GM23338 (cell line): ENCODE results near the gene DHRS3. TPM values are rescaled to one million over a fixed set of nuclear protein-coding genes. Genes with fewer than 3 reads are reported as not detected.
"Not testable (repeated sequence)": the region's sequence is repeated elsewhere in the genome, so short reads cannot be mapped to it uniquely, and the experiment has no call there.

ENCODE experiments used
- ATAC-seq: fragments of 200-7000 bp; cut with Tn5 transposase; 3 replicates; pipeline ENCODE4 v1.9.1; 2020
- DNase-seq: peaks from one replicate; pipeline ENCODE4 v3.0.0-alpha.2; 2015; ENCODE audit warnings: low spot score
- H2AFZ ChIP-seq: fragments of 200-600 bp; sonication (generic); 2 replicates; pipeline ENCODE4 v1.8.0; 2016; ENCODE audit warnings: antibody characterized with exemption, mild to moderate bottlenecking, moderate library complexity
- H3F3A ChIP-seq: fragments of 200-600 bp; sonication (generic); replicated peaks from 2 replicates; pipeline ENCODE4 v1.8.0; 2017; ENCODE audit warnings: antibody characterized with exemption, mixed run types, low read depth
- H3K27ac ChIP-seq: fragments of 200-600 bp; sonication (generic); 2 replicates; pipeline ENCODE4 v1.6.1; 2016; ENCODE audit warnings: low read depth
- H3K27me3 ChIP-seq: fragments of 200-600 bp; sonication (generic); 2 replicates; pipeline ENCODE4 v1.8.0; 2016; ENCODE audit warnings: mild to moderate bottlenecking, mixed run types, moderate library complexity; ENCODE audit not compliant: insufficient read depth
- H3K36me3 ChIP-seq: fragments of 200-600 bp; sonication (generic); 2 replicates; pipeline ENCODE4 v1.8.0; 2016; ENCODE audit warnings: mild to moderate bottlenecking; ENCODE audit not compliant: insufficient read depth
- H3K4me1 ChIP-seq: fragments of 200-600 bp; sonication (generic); 2 replicates; pipeline ENCODE4 v1.8.0; 2016; ENCODE audit warnings: mild to moderate bottlenecking, moderate library complexity; ENCODE audit not compliant: insufficient read depth
- H3K4me2 ChIP-seq: fragments of 200-600 bp; sonication (generic); 2 replicates; pipeline ENCODE4 v1.7.1; 2017; ENCODE audit warnings: mixed run types
- H3K4me3 ChIP-seq: fragments of 200-600 bp; sonication (generic); 2 replicates; pipeline ENCODE4 v1.6.1; 2016; ENCODE audit warnings: mixed run types
- H3K79me2 ChIP-seq: fragments of 200-600 bp; sonication (generic); replicated peaks from 2 replicates; pipeline ENCODE4 v1.8.0; 2017; ENCODE audit warnings: mild to moderate bottlenecking; ENCODE audit not compliant: insufficient read depth
- H3K9me2 ChIP-seq: fragments of 200-600 bp; sonication (generic); 2 replicates; pipeline ENCODE4 v1.8.0; 2017; ENCODE audit not compliant: insufficient read depth
- H4K20me1 ChIP-seq: fragments of 200-600 bp; sonication (generic); replicated peaks from 2 replicates; pipeline ENCODE4 v1.8.0; 2017; ENCODE audit warnings: mild to moderate bottlenecking; ENCODE audit not compliant: insufficient read depth
- H3K27ac Mint-ChIP-seq: 2 replicates; pipeline ENCODE4 v1.8.0; 2020; ENCODE audit warnings: inconsistent platforms, mild to moderate bottlenecking, moderate library complexity, mixed read lengths
- H3K27me3 Mint-ChIP-seq: 3 replicates; pipeline ENCODE4 v1.8.0; 2022; ENCODE audit warnings: low read depth, mild to moderate bottlenecking, moderate library complexity, mixed read lengths, inconsistent platforms; ENCODE audit not compliant: insufficient read depth, poor library complexity
- H3K36me3 Mint-ChIP-seq: 3 replicates; pipeline ENCODE4 v1.8.0; 2021; ENCODE audit warnings: low read depth, mild to moderate bottlenecking, inconsistent platforms, moderate library complexity, mixed read lengths
- H3K4me1 Mint-ChIP-seq: 3 replicates; pipeline ENCODE4 v1.8.0; 2020; ENCODE audit warnings: mild to moderate bottlenecking, inconsistent platforms, mixed read lengths
- H3K4me3 Mint-ChIP-seq: 3 replicates; pipeline ENCODE4 v1.8.0; 2021; ENCODE audit warnings: moderate library complexity, mild to moderate bottlenecking, inconsistent platforms, mixed read lengths
- H3K9me3 Mint-ChIP-seq: 3 replicates; pipeline ENCODE4 v1.8.0; 2020; ENCODE audit warnings: moderate library complexity, mild to moderate bottlenecking, inconsistent platforms, mixed read lengths
- EZH2phosphoT487 ChIP-seq: fragments of 200-600 bp; sonication (generic); IDR thresholded peaks from one replicate; pipeline ENCODE4 v1.8.1; 2018; ENCODE audit warnings: antibody characterized with exemption; ENCODE audit not compliant: unreplicated experiment
- POLR2AphosphoS5 ChIP-seq: IDR thresholded peaks from 2 replicates; pipeline ENCODE4 v1.6.1; 2016; ENCODE audit warnings: antibody characterized with exemption, low read depth
- REST ChIP-seq: IDR thresholded peaks from one replicate; pipeline ENCODE4 v1.6.1; 2018; ENCODE audit warnings: antibody characterized with exemption; ENCODE audit not compliant: unreplicated experiment
- ZNF331 ChIP-seq: fragments of 250-450 bp; sonication (Bioruptor Pico); IDR thresholded peaks from 2 replicates; pipeline ENCODE4 v1.5.0; 2020; ENCODE audit warnings: low read depth, mild to moderate bottlenecking, moderate library complexity
- polyA plus RNA-seq: library from polyadenylated mRNA; unstranded; fragments of >200 nt; fragmentation: Nextera tagmentation; extraction: Ambion mirVana; gene quantifications from 2 replicates; pipeline ENCODE4 v1.2.1, GENCODE V29; 2016
- total RNA-seq: library from RNA; depleted of rRNA; stranded (reverse); fragments of >200 nt; shearing (Covaris generic); gene quantifications from 2 replicates; pipeline ENCODE4 v1.2.3, GENCODE V29; 2014
- TF ChIP-seq, protein P1 (sequence below): fragments of 250-450 bp; sonication (Bioruptor Pico); IDR thresholded peaks from 2 replicates; pipeline ENCODE4 v1.5.0; 2020; ENCODE audit warnings: mild to moderate bottlenecking, moderate library complexity
- TF ChIP-seq, protein P2 (sequence below), 2 experiments: fragments of 200-600 bp in 1 of 2; sonication (generic) in 1 of 2; conservative IDR thresholded peaks; 2 replicates each; pipeline versions ENCODE4 v1.5.1 to v1.6.1; 2016 to 2017; ENCODE audit warnings: antibody characterized with exemption in 2 of 2, low read depth in 2 of 2, mild to moderate bottlenecking in 2 of 2, moderate library complexity in 1 of 2

Gene DHRS3
- total and polyA plus RNA-seq, 2 experiments from 2014 or later: 21.0 to 26.0 TPM

DNA sequence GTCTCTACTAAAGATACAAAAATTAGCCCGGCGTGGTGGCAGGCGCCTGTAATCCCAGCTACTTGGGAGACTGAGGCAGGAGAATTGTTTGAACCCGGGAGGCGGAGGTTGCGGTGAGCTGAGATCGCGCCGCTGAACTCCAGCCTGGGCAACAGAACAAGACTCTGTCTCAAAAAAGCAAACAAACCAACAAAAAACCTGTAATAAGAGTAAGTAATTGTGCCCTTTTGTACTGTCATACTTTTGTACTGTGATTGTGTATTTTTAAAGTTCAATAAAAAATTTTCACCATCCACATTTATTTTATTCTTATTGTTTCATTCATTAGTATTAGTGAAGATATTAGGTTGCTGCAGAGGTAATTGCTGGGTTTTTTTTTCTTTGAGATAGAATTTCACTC lies 95.2 kb downstream of the DHRS3 start:
- not testable (repeated sequence) for H3K9me3 Mint-ChIP-seq, H4K20me1 ChIP-seq, H2AFZ ChIP-seq, H3K36me3 Mint-ChIP-seq, H3K27me3 ChIP-seq, H3K4me1 ChIP-seq, H3K9me2 ChIP-seq, H3K27ac Mint-ChIP-seq, ATAC-seq, H3K27ac ChIP-seq, H3K27me3 Mint-ChIP-seq, H3K4me2 ChIP-seq, H3K4me3 ChIP-seq, H3K4me1 Mint-ChIP-seq, DNase-seq, H3K36me3 ChIP-seq, H3F3A ChIP-seq, H3K4me3 Mint-ChIP-seq, H3K79me2 ChIP-seq

DNA sequence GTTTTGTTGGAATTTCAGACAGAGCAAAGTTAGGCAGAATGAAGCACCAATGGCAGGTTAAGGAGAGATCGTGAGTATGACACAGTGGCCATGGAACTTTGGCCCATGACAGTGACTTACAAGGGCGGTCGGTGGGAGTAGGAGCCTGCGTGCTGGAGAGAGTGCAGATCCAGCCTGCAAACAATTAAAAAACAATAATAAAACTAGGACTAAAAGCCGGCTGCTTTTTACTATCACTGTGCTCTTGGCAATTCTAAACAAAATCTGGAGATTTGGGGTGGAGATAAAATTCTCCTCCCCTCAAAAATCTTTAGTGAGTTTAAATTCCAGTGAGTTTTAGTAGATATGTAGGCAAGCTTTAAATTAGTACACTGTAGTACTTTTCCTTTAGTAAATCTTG lies 96.9 kb downstream of the DHRS3 start:
- Histone ChIP-seq H3K79me2 (no peaks in the 10 kb centered on the region), H2AFZ (no peak overlapping the region), H4K20me1 (no peaks in the 10 kb centered on the region), H3K36me3 (no peaks in the 10 kb centered on the region), H3K27ac (no peak overlapping the region), H3K9me2 (no peaks in the 10 kb centered on the region), H3F3A (no peaks in the 10 kb centered on the region), H3K4me2 (no peak overlapping the region), H3K4me3 (no peak overlapping the region), H3K4me1 (no peaks in the 10 kb centered on the region), H3K27me3 (no peaks in the 10 kb centered on the region)
- Mint-ChIP-seq H3K27me3 (peaks cover 10% of the 10 kb centered on the region), H3K9me3 (no peaks in the 10 kb centered on the region), H3K4me3 (no peak overlapping the region), H3K4me1 (no peaks in the 10 kb centered on the region), H3K36me3 (no peaks in the 10 kb centered on the region), H3K27ac (no peak overlapping the region)
- no peak for DNase-seq
- no peak for ATAC-seq
- TF ChIP-seq, protein P1, sequence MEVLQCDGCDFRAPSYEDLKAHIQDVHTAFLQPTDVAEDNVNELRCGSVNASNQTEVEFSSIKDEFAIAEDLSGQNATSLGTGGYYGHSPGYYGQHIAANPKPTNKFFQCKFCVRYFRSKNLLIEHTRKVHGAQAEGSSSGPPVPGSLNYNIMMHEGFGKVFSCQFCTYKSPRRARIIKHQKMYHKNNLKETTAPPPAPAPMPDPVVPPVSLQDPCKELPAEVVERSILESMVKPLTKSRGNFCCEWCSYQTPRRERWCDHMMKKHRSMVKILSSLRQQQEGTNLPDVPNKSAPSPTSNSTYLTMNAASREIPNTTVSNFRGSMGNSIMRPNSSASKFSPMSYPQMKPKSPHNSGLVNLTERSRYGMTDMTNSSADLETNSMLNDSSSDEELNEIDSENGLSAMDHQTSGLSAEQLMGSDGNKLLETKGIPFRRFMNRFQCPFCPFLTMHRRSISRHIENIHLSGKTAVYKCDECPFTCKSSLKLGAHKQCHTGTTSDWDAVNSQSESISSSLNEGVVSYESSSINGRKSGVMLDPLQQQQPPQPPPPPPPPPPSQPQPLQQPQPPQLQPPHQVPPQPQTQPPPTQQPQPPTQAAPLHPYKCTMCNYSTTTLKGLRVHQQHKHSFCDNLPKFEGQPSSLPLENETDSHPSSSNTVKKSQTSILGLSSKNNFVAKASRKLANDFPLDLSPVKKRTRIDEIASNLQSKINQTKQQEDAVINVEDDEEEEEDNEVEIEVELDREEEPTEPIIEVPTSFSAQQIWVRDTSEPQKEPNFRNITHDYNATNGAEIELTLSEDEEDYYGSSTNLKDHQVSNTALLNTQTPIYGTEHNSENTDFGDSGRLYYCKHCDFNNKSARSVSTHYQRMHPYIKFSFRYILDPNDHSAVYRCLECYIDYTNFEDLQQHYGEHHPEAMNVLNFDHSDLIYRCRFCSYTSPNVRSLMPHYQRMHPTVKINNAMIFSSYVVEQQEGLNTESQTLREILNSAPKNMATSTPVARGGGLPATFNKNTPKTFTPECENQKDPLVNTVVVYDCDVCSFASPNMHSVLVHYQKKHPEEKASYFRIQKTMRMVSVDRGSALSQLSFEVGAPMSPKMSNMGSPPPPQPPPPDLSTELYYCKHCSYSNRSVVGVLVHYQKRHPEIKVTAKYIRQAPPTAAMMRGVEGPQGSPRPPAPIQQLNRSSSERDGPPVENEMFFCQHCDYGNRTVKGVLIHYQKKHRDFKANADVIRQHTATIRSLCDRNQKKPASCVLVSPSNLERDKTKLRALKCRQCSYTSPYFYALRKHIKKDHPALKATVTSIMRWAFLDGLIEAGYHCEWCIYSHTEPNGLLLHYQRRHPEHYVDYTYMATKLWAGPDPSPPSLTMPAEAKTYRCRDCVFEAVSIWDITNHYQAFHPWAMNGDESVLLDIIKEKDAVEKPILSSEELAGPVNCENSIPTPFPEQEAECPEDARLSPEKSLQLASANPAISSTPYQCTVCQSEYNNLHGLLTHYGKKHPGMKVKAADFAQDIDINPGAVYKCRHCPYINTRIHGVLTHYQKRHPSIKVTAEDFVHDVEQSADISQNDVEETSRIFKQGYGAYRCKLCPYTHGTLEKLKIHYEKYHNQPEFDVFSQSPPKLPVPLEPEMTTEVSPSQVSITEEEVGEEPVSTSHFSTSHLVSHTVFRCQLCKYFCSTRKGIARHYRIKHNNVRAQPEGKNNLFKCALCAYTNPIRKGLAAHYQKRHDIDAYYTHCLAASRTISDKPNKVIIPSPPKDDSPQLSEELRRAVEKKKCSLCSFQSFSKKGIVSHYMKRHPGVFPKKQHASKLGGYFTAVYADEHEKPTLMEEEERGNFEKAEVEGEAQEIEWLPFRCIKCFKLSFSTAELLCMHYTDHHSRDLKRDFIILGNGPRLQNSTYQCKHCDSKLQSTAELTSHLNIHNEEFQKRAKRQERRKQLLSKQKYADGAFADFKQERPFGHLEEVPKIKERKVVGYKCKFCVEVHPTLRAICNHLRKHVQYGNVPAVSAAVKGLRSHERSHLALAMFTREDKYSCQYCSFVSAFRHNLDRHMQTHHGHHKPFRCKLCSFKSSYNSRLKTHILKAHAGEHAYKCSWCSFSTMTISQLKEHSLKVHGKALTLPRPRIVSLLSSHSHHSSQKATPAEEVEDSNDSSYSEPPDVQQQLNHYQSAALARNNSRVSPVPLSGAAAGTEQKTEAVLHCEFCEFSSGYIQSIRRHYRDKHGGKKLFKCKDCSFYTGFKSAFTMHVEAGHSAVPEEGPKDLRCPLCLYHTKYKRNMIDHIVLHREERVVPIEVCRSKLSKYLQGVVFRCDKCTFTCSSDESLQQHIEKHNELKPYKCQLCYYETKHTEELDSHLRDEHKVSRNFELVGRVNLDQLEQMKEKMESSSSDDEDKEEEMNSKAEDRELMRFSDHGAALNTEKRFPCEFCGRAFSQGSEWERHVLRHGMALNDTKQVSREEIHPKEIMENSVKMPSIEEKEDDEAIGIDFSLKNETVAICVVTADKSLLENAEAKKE (CRISPR knock-in tag): no peak
- TF ChIP-seq ZNF331 (CRISPR knock-in tag) (no peak), REST (no peak), EZH2phosphoT487 (no peak), POLR2AphosphoS5 (no peak)
- TF ChIP-seq, protein P2, sequence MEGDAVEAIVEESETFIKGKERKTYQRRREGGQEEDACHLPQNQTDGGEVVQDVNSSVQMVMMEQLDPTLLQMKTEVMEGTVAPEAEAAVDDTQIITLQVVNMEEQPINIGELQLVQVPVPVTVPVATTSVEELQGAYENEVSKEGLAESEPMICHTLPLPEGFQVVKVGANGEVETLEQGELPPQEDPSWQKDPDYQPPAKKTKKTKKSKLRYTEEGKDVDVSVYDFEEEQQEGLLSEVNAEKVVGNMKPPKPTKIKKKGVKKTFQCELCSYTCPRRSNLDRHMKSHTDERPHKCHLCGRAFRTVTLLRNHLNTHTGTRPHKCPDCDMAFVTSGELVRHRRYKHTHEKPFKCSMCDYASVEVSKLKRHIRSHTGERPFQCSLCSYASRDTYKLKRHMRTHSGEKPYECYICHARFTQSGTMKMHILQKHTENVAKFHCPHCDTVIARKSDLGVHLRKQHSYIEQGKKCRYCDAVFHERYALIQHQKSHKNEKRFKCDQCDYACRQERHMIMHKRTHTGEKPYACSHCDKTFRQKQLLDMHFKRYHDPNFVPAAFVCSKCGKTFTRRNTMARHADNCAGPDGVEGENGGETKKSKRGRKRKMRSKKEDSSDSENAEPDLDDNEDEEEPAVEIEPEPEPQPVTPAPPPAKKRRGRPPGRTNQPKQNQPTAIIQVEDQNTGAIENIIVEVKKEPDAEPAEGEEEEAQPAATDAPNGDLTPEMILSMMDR (conservative IDR thresholded peaks at IDR 0.05; ENCODE audit: low read depth in 2 of 2): no peak
